MCF 10A (cell line): ENCODE results near the gene SCAANT1. TPM values are rescaled to one million over a fixed set of nuclear protein-coding genes. Genes with fewer than 3 reads are reported as not detected.

ENCODE experiments used
- BruUV-seq: library from RNA; stranded (reverse); fragments of 400-500 nt; replicated peaks from 2 replicates; lab custom pipeline; 2021; lab: Mats Ljungman, UMichigan
- CTCF ChIA-PET: fragments of 300-600 bp; sonication (Branson Sonifier 250); formaldehyde crosslinking; extraction: SDS; loops from one replicate; lab custom pipeline; 2021; ENCODE audit warnings: antibody characterized with exemption, inconsistent platforms; lab: Yijun Ruan, JAX
- POLR2A ChIA-PET: fragments of 300-600, 350-650 bp; sonication (Branson Sonifier 250); formaldehyde crosslinking; extraction: SDS; loops from one replicate; lab custom pipeline; 2020; ENCODE audit warnings: antibody characterized with exemption, inconsistent platforms; lab: Yijun Ruan, JAX
- DNase-seq: peaks from one replicate; pipeline ENCODE4 v3.0.0-alpha.2; 2018; ENCODE audit not compliant: unreplicated experiment
- H3K27ac Mint-ChIP-seq: one replicate; pipeline ENCODE4 v1.8.0; 2022; ENCODE audit warnings: mild to moderate bottlenecking, low read depth, mixed read lengths; ENCODE audit not compliant: unreplicated experiment
- H3K27me3 Mint-ChIP-seq: one replicate; pipeline ENCODE4 v1.8.0; 2022; ENCODE audit warnings: mixed read lengths; ENCODE audit not compliant: insufficient read depth, unreplicated experiment
- H3K36me3 Mint-ChIP-seq: one replicate; pipeline ENCODE4 v1.8.0; 2022; ENCODE audit warnings: mild to moderate bottlenecking, moderate library complexity, mixed read lengths; ENCODE audit not compliant: insufficient read depth, unreplicated experiment
- H3K4me1 Mint-ChIP-seq: one replicate; pipeline ENCODE4 v1.8.0; 2022; ENCODE audit warnings: mixed read lengths; ENCODE audit not compliant: insufficient read depth, unreplicated experiment
- H3K4me3 Mint-ChIP-seq: one replicate; pipeline ENCODE4 v1.8.0; 2022; ENCODE audit warnings: mild to moderate bottlenecking, moderate library complexity, mixed read lengths; ENCODE audit not compliant: unreplicated experiment
- H3K9me3 Mint-ChIP-seq: one replicate; pipeline ENCODE4 v1.8.0; 2022; ENCODE audit warnings: mixed read lengths; ENCODE audit not compliant: unreplicated experiment
- intact Hi-C: fragments of 100-400 bp; cut with micrococcal nuclease; formaldehyde crosslinking; loops from 2 replicates; pipeline ENCODE4 v1.14.1; 2022
- total RNA-seq: library from RNA; stranded (reverse); gene quantifications from 2 replicates; pipeline ENCODE4 v1.2.3, GENCODE V29; 2022
- TF ChIP-seq, protein P1 (sequence below): fragments of 200-600 bp; IDR thresholded peaks from one replicate; pipeline ENCODE4 v1.8.0; 2022; ENCODE audit warnings: antibody characterized with exemption, mild to moderate bottlenecking; ENCODE audit not compliant: unreplicated experiment

Gene SCAANT1
- total RNA-seq, 1 experiment from 2014 or later = not detected

DNA sequence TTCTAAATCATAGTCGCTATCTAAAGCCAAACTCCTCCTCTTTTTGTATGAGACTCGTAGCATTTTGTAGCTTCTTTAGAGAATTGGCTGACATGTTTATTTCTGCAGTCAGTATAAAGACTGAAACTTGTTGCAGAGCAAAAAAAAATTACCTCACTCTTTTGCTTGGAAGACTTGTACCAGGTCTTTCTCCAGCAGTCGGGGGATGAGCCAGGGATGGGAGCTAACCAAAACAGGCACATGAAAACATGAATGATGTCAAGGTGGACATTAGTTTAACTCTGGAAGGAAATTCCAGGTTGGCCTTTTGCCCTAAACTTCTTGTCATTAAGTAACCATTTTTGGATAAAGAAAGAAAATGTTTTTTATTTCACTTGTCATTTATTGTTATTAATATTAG is 47.0 kb upstream of the SCAANT1 start:
- Mint-ChIP-seq H3K4me3 (no peak overlapping the region), H3K27me3 (no peaks in the 10 kb centered on the region), H3K4me1 (peaks cover 11% of the 10 kb centered on the region), H3K36me3 (peaks cover 24% of the 10 kb centered on the region), H3K27ac (no peak overlapping the region), H3K9me3 (no peaks in the 10 kb centered on the region)
- BruUV-seq = no TSS peak
- ChIA-PET POLR2A (interaction anchor here (0.7 to 13.2 kb wide), 5 partner anchors 9 to 32 kb away, joined by 3 to 283 read pairs (median 3); no protein-coding TSS in a partner anchor), CTCF (interaction anchor here (0.8 to 15.7 kb wide), 4 partner anchors 9 to 35 kb away, joined by 3 to 359 read pairs (median 4); no protein-coding TSS in a partner anchor)
- DNase-seq = no peak
- intact Hi-C loops = no loop called here
- TF ChIP-seq, protein P1, sequence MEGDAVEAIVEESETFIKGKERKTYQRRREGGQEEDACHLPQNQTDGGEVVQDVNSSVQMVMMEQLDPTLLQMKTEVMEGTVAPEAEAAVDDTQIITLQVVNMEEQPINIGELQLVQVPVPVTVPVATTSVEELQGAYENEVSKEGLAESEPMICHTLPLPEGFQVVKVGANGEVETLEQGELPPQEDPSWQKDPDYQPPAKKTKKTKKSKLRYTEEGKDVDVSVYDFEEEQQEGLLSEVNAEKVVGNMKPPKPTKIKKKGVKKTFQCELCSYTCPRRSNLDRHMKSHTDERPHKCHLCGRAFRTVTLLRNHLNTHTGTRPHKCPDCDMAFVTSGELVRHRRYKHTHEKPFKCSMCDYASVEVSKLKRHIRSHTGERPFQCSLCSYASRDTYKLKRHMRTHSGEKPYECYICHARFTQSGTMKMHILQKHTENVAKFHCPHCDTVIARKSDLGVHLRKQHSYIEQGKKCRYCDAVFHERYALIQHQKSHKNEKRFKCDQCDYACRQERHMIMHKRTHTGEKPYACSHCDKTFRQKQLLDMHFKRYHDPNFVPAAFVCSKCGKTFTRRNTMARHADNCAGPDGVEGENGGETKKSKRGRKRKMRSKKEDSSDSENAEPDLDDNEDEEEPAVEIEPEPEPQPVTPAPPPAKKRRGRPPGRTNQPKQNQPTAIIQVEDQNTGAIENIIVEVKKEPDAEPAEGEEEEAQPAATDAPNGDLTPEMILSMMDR = no peak

- POLR2A ChIA-PET = no interaction called here
- intact Hi-C loops = no loop called here
- Mint-ChIP-seq H3K4me1 (peaks cover 15% of the 10 kb centered on the region), H3K9me3 (no peaks in the 10 kb centered on the region), H3K27me3 (no peaks in the 10 kb centered on the region), H3K27ac (no peak overlapping the region), H3K4me3 (no peak overlapping the region), H3K36me3 (peaks cover 16% of the 10 kb centered on the region)
- no TSS peak for BruUV-seq
- no peak for DNase-seq
- CTCF ChIA-PET = interaction anchor here (1.5 to 15.7 kb wide), 3 partner anchors 23 to 68 kb away, joined by 6 to 359 read pairs (median 8); partner anchors contain the start of gene PSMD6
- TF ChIP-seq, protein P1 = no peak
Observed at GRCh38 chr3:63955830-63956545, 43.8 kb upstream of the SCAANT1 start.

DNA sequence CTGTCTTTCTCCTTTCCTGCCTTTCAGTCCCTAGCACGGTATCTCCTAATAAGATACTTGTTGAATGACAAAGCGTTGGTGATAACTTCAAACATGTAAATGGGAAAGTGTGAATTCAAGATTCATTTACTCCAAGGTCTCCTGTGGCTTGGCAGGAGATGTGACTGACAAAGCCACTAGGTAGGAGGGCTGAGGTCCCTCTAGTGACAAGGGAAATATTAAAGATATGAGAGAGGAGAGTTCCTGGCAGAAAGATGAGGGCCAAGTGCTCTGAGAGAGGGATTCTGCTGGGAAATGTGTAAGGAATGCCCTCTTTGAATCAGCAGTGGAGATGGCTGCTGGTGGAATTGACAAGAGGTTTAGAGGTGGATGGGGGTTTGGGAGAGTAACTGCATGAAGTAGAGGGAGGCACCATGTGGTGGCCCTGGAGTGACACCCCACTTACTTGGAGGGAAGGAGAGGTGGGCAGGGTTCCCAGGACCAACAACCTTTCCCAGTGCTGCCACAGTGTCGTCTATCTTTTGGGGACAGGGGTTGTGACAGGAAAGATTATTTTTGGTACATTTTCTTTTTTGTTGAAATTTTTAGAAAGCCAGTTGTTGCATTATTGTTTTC is 43.0 kb upstream of the SCAANT1 start:
- Mint-ChIP-seq H3K36me3 (peaks cover 16% of the 10 kb centered on the region), H3K4me3 (no peak overlapping the region), H3K9me3 (no peaks in the 10 kb centered on the region), H3K27me3 (no peaks in the 10 kb centered on the region), H3K27ac (no peak overlapping the region), H3K4me1 (peaks cover 9% of the 10 kb centered on the region)
- ChIA-PET CTCF (interaction anchor here (15.7 kb wide), 1 partner anchor 39 kb away, joined by 359 read pairs; no protein-coding TSS in a partner anchor), POLR2A (no interaction called here)
- TF ChIP-seq, protein P1 = no peak
- no peak for DNase-seq
- no TSS peak for BruUV-seq
- intact Hi-C loops = no loop called here

GRCh38 chr3:63954182-63954581 is 42.0 kb upstream of the SCAANT1 start:
- Mint-ChIP-seq H3K27ac (peak overlapping the region; percentile 46), H3K4me1 (peaks cover 4% of the 10 kb centered on the region), H3K4me3 (no peak overlapping the region), H3K9me3 (no peaks in the 10 kb centered on the region), H3K36me3 (peaks cover 20% of the 10 kb centered on the region), H3K27me3 (no peaks in the 10 kb centered on the region)
- peak; percentile 68 for DNase-seq
- TSS peak; percentile 3 for BruUV-seq
- TF ChIP-seq, protein P1 = no peak
- POLR2A ChIA-PET = interaction anchor here (0.7 to 1.5 kb wide), 2 partner anchors 13 to 721 kb away, joined by 4 read pairs; no protein-coding TSS in a partner anchor
- CTCF ChIA-PET = interaction anchor here (0.7 to 1.2 kb wide), 4 partner anchors 10 to 76 kb away, joined by 3 to 4 read pairs (median 4); no protein-coding TSS in a partner anchor
- intact Hi-C loops = no loop called here
